OCI-LY7 (cell line): ENCODE data around the gene CD28.

Experiments used
- EZH2phosphoT487 ChIP-seq: fragments of 200-600 bp; sonication (generic); IDR thresholded peaks from 2 replicates; pipeline ENCODE4 v1.6.1; 2018; ENCODE audit warnings: low read depth, borderline replicate concordance, mild to moderate bottlenecking, mixed run types, antibody characterized with exemption, low read length, moderate library complexity, mixed read lengths
- TF ChIP-seq, protein P1 (sequence below): fragments of 200-600 bp; sonication (generic); conservative IDR thresholded peaks from 2 replicates; pipeline ENCODE4 v1.5.1; 2014; ENCODE audit warnings: mild to moderate bottlenecking, antibody characterized with exemption, low read length, moderate library complexity, mixed read lengths

DNA sequence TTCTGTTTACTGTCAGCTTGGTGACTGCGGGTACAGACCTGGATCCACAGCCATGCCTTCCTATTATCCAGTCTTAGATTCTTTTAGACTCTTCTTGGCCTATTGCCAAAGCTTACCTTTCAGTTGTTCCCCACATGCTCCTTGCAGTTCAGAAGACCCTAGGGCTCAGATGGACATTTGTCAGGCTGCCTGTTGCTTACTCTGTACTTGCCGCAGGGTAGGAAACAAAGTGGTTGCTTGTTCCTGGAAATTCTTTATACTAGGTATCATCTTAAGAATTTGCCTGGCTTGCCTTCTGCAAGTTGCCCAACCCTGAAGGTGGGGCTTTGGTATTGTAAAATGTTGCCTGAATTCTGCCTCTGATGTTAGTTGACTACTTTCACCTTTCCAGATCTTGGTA lies 24.4 kb downstream of the CD28 start:
- TF ChIP-seq, protein P1, sequence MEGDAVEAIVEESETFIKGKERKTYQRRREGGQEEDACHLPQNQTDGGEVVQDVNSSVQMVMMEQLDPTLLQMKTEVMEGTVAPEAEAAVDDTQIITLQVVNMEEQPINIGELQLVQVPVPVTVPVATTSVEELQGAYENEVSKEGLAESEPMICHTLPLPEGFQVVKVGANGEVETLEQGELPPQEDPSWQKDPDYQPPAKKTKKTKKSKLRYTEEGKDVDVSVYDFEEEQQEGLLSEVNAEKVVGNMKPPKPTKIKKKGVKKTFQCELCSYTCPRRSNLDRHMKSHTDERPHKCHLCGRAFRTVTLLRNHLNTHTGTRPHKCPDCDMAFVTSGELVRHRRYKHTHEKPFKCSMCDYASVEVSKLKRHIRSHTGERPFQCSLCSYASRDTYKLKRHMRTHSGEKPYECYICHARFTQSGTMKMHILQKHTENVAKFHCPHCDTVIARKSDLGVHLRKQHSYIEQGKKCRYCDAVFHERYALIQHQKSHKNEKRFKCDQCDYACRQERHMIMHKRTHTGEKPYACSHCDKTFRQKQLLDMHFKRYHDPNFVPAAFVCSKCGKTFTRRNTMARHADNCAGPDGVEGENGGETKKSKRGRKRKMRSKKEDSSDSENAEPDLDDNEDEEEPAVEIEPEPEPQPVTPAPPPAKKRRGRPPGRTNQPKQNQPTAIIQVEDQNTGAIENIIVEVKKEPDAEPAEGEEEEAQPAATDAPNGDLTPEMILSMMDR = no peak
- TF ChIP-seq EZH2phosphoT487 = no peak
